Neutrophil (primary cell): ENCODE measurements around the gene PNMA1.

ENCODE experiments used
- H3K27ac ChIP-seq: fragments of 200-600 bp; sonication (generic); 2 replicates; pipeline ENCODE4 v1.5.1; 2016; ENCODE audit warnings: mild to moderate bottlenecking, moderate library complexity
- H3K27me3 ChIP-seq: fragments of 200-600 bp; sonication (generic); 2 replicates; pipeline ENCODE4 v1.6.0; 2016; ENCODE audit warnings: mild to moderate bottlenecking
- H3K36me3 ChIP-seq: fragments of 200-600 bp; sonication (generic); 2 replicates; pipeline ENCODE4 v1.5.1; 2017
- H3K4me1 ChIP-seq, 2 experiments: fragments of 200-600 bp in 1 of 2; sonication (generic) in 1 of 2; 1 replicate in 1 of 2; 2 replicates in 1 of 2; pipeline versions ENCODE4 v1.5.1 to v1.6.1; 2013 to 2016; ENCODE audit warnings: low read depth in 1 of 2, low read length in 1 of 2, mild to moderate bottlenecking in 1 of 2, moderate library complexity in 1 of 2; ENCODE audit not compliant: control insufficient read depth in 1 of 2, insufficient read depth in 1 of 2
- H3K4me3 ChIP-seq, 2 experiments: fragments of 200-600 bp in 1 of 2; sonication (generic) in 1 of 2; 1 replicate in 1 of 2; 2 replicates in 1 of 2; pipeline ENCODE4 v1.5.1; 2013 to 2016; ENCODE audit warnings: low read depth in 1 of 2, low read length in 1 of 2, mild to moderate bottlenecking in 1 of 2, moderate library complexity in 1 of 2
- H3K9me3 ChIP-seq: fragments of 200-600 bp; sonication (generic); 2 replicates; pipeline ENCODE4 v1.5.1; 2016
- CTCF ChIP-seq: fragments of 200-600 bp; sonication (generic); IDR thresholded peaks from 2 replicates; pipeline ENCODE4 v1.5.1; 2016; ENCODE audit warnings: antibody characterized with exemption

Gene PNMA1

DNA sequence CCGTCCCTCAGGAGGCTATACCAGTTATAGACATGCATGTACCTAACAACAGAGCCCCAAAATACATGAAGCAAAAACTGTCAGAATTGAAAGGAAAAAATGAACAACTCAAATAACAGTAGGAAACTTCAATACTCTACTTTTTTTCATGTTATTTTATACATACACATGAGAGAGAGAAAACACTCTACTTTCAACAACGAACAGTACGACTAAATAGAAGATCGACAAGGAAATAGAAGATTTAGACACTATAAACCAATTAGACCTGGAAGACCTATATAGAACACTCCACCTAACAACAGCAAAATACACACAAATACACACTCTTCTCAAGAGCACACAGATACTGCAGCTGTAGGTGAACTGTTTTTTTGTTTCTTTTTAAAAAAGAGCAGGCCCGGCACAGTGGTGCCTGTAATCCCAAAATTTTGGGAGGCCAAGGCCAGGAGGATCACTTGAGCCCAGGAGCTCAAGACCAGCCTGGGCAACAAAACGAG is 34.7 kb upstream of the PNMA1 start:
- no peak overlapping the region for H3K27ac ChIP-seq
- no peaks in the 10 kb centered on the region for H3K9me3 ChIP-seq
- no peak overlapping the region for H3K4me3 ChIP-seq
- no peak for TF ChIP-seq CTCF
- H3K36me3 ChIP-seq, result no peaks in the 10 kb centered on the region
- H3K4me1 ChIP-seq, result peaks cover 83 to 91% of the 10 kb centered on the region in 2 experiments
- no peaks in the 10 kb centered on the region for H3K27me3 ChIP-seq

GRCh38 chr14:73747379-73748211 is 33.4 kb upstream of the PNMA1 start:
- no peak for TF ChIP-seq CTCF
- H3K27me3 ChIP-seq, result no peaks in the 10 kb centered on the region
- H3K4me3 ChIP-seq, result no peak overlapping the region
- peak overlapping the region; percentile 7 for H3K27ac ChIP-seq
- no peaks in the 10 kb centered on the region for H3K36me3 ChIP-seq
- peaks cover 83 to 91% of the 10 kb centered on the region in 2 experiments for H3K4me1 ChIP-seq
- no peaks in the 10 kb centered on the region for H3K9me3 ChIP-seq

DNA sequence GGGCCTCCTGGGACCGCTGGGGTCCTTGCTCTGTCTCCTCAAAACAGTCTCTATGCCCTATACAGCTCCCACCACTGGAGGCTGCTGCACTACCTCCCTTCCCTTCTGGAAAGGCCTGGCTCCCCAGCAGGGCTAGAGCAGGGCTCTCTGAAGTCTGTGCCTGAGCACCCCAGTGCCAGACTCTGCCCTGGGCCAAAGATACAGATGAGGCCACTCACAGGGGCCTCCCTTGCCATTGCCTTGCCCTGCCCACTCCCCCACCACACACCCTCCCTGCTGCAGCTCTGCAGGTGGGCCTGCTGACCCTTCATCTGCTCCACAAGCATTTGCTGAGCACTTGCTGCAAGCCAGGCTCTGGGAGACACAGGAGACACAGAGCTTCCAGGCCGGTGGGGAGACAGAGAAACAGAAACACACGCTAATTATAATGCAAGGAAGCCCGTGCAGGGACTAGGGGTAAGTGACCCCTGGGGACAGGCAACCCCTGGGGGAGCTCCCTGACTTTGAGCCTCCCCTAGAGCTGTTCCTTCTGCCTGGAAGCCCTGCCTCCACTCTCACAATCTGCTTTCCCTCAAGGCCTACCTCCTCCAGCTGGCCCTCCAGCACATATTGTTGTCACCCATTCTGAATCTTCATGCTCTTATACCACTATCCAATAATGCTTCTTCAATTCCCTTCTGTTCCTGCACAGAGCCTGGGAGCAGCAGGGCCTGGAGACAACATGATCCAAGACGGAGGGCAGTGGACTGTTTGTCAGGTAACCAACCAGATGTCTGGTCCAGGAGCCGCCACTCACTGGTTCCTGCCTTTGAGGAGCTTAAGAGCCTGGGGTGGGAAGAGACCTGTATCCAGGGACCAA is 32.6 kb upstream of the PNMA1 start:
- no peak for TF ChIP-seq CTCF
- no peaks in the 10 kb centered on the region for H3K9me3 ChIP-seq
- no peaks in the 10 kb centered on the region for H3K36me3 ChIP-seq
- peak overlapping the region; percentile 7 for H3K27ac ChIP-seq
- H3K27me3 ChIP-seq, result no peaks in the 10 kb centered on the region
- H3K4me3 ChIP-seq, result no peak overlapping the region
- peaks cover 83 to 91% of the 10 kb centered on the region in 2 experiments for H3K4me1 ChIP-seq

DNA sequence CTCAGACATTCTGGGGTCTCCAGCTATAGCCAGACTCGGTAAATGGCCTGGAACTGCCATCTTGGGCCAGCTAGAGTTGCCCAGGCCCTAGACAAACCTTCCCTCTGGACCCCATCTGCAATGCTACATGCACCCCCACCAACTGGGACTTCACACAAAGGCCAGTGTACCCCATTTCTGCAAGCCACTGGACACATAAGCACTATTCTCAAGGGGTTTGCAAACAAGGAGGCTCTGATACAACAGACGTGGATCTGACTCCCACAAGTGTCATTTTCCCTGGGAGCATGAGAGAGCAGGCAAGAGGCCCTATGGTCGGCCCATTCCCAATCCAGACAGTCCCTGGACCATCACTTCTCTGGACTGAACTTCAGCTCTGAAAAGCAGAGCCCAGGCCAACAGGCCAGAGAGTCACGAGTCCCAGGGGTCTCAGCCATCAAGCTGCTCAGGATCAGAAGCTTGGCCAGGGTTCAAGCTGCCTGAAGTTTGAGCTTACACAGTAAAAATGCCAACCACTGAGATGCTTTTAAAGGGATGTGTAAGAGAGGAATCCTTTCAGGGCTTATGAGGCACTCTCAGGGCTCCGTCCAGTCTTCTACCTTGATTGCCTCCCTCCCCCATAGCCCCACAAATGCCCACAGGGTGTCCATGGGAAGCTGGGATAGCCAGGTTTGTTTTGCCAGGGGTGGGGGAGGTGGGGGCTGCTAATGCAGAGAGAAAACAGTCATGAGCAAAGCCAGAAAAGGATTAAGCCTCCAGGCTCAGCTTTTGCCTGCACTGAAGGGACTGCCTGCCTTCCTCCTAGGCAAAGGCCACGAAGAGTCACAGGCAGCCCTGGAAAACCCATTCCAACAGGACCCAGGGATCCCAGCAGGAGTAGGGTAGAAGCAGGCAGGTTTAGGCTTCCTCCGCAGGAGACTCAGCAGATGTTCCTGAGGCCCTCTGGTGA is 31.7 kb upstream of the PNMA1 start:
- Histone ChIP-seq H3K36me3 (no peaks in the 10 kb centered on the region), H3K27me3 (no peaks in the 10 kb centered on the region), H3K27ac (peak overlapping the region; percentile 87), H3K9me3 (no peaks in the 10 kb centered on the region), H3K4me3 (no peak overlapping the region), H3K4me1 (peaks cover 83 to 91% of the 10 kb centered on the region in 2 experiments)
- TF ChIP-seq CTCF, result no peak
